Memory B cell (primary cell): ENCODE results near the gene RHBDD1.

Experiments used
- ATAC-seq: fragments of 150-1000 bp; cut with Tn5 transposase; 2 replicates; pipeline ENCODE4 v1.10.0; 2021; ENCODE audit warnings: low read depth, mild to moderate bottlenecking, moderate library complexity
- DNase-seq, 2 donors: peaks; one replicate each; pipeline ENCODE4 v3.0.0; 2022; ENCODE audit warnings: low spot score in 2 of 2
- H3K27ac Mint-ChIP-seq: one replicate; pipeline ENCODE4 v1.8.0; 2022; ENCODE audit warnings: mild to moderate bottlenecking, moderate library complexity, mixed read lengths
- H3K27me3 Mint-ChIP-seq: one replicate; pipeline ENCODE4 v1.8.0; 2022; ENCODE audit warnings: mixed read lengths
- H3K36me3 Mint-ChIP-seq: one replicate; pipeline ENCODE4 v1.8.0; 2022; ENCODE audit warnings: mild to moderate bottlenecking, mixed read lengths
- H3K4me1 Mint-ChIP-seq: one replicate; pipeline ENCODE4 v1.8.0; 2022; ENCODE audit warnings: mixed read lengths
- H3K4me3 Mint-ChIP-seq: one replicate; pipeline ENCODE4 v1.8.0; 2022; ENCODE audit warnings: mild to moderate bottlenecking, moderate library complexity, mixed read lengths
- H3K9me3 Mint-ChIP-seq: one replicate; pipeline ENCODE4 v1.8.0; 2022; ENCODE audit warnings: mixed read lengths

RHBDD1 gene

GRCh38 chr2:226873826-226874225 lies 38.0 kb downstream of the RHBDD1 start:
- ATAC-seq, result no peak
- Mint-ChIP-seq H3K4me1 (peaks cover 24% of the 10 kb centered on the region), H3K4me3 (no peak overlapping the region), H3K9me3 (peaks cover 3% of the 10 kb centered on the region), H3K36me3 (peaks cover 40% of the 10 kb centered on the region), H3K27ac (peak overlapping the region; percentile 67), H3K27me3 (no peaks in the 10 kb centered on the region)
- no peak for DNase-seq

GRCh38 chr2:226874749-226875148 lies 38.9 kb downstream of the RHBDD1 start:
- Mint-ChIP-seq H3K4me1 (peaks cover 26% of the 10 kb centered on the region), H3K27ac (peak overlapping the region; percentile 67), H3K27me3 (no peaks in the 10 kb centered on the region), H3K4me3 (no peak overlapping the region), H3K36me3 (peaks cover 38% of the 10 kb centered on the region), H3K9me3 (peaks cover 3% of the 10 kb centered on the region)
- ATAC-seq, result no peak
- no peak for DNase-seq

GRCh38 chr2:226875438-226876225 lies 39.8 kb downstream of the RHBDD1 start:
- DNase-seq (no peak), ATAC-seq (peak; percentile 60)
- H3K27ac Mint-ChIP-seq, result no peak overlapping the region
- H3K27me3 Mint-ChIP-seq, result no peaks in the 10 kb centered on the region
- peaks cover 3% of the 10 kb centered on the region for H3K9me3 Mint-ChIP-seq
- H3K36me3 Mint-ChIP-seq, result peaks cover 39% of the 10 kb centered on the region
- H3K4me1 Mint-ChIP-seq, result peaks cover 27% of the 10 kb centered on the region
- H3K4me3 Mint-ChIP-seq, result no peak overlapping the region

- Mint-ChIP-seq H3K36me3 (peaks cover 45% of the 10 kb centered on the region), H3K27ac (no peak overlapping the region), H3K9me3 (peaks cover 3% of the 10 kb centered on the region), H3K4me3 (no peak overlapping the region), H3K4me1 (peaks cover 31% of the 10 kb centered on the region), H3K27me3 (no peaks in the 10 kb centered on the region)
- DNase-seq (no peak), ATAC-seq (no peak)
Measured at GRCh38 chr2:226877491-226877890, 41.6 kb downstream of the RHBDD1 start.

- no peaks in the 10 kb centered on the region for H3K9me3 Mint-ChIP-seq
Measured at GRCh38 chr2:226881287-226881686, 45.4 kb downstream of the RHBDD1 start.

GRCh38 chr2:226882606-226883005 lies 46.8 kb downstream of the RHBDD1 start:
- ATAC-seq (no peak), DNase-seq (no peak)
- peaks cover 39% of the 10 kb centered on the region for H3K36me3 Mint-ChIP-seq
- no peak overlapping the region for H3K4me3 Mint-ChIP-seq
- no peak overlapping the region for H3K27ac Mint-ChIP-seq
- no peaks in the 10 kb centered on the region for H3K9me3 Mint-ChIP-seq
- peaks cover 12% of the 10 kb centered on the region for H3K4me1 Mint-ChIP-seq
- H3K27me3 Mint-ChIP-seq, result no peaks in the 10 kb centered on the region

More at GRCh38 chr2:226881287-226881686, 45.4 kb downstream of the RHBDD1 start:
- H3K27ac Mint-ChIP-seq, result peak overlapping the region; percentile 19
- H3K4me1 Mint-ChIP-seq, result peaks cover 12% of the 10 kb centered on the region
- no peak overlapping the region for H3K4me3 Mint-ChIP-seq
- H3K36me3 Mint-ChIP-seq, result peaks cover 40% of the 10 kb centered on the region
- ATAC-seq (no peak), DNase-seq (no peak)
- no peaks in the 10 kb centered on the region for H3K27me3 Mint-ChIP-seq

GRCh38 chr2:226883296-226883795 lies 47.5 kb downstream of the RHBDD1 start:
- no peaks in the 10 kb centered on the region for H3K9me3 Mint-ChIP-seq
- H3K36me3 Mint-ChIP-seq, result peaks cover 36% of the 10 kb centered on the region
- H3K27me3 Mint-ChIP-seq, result no peaks in the 10 kb centered on the region
- H3K4me3 Mint-ChIP-seq, result no peak overlapping the region
- H3K27ac Mint-ChIP-seq, result no peak overlapping the region
- DNase-seq, result no peak
- peaks cover 12% of the 10 kb centered on the region for H3K4me1 Mint-ChIP-seq
- no peak for ATAC-seq

GRCh38 chr2:226884166-226884565 lies 48.3 kb downstream of the RHBDD1 start:
- ATAC-seq (no peak), DNase-seq (no peak)
- no peaks in the 10 kb centered on the region for H3K9me3 Mint-ChIP-seq
- no peak overlapping the region for H3K27ac Mint-ChIP-seq
- H3K27me3 Mint-ChIP-seq, result no peaks in the 10 kb centered on the region
- H3K4me1 Mint-ChIP-seq, result peaks cover 10% of the 10 kb centered on the region
- H3K4me3 Mint-ChIP-seq, result no peak overlapping the region
- peaks cover 33% of the 10 kb centered on the region for H3K36me3 Mint-ChIP-seq

- no peaks in the 10 kb centered on the region for H3K9me3 Mint-ChIP-seq
Measured at GRCh38 chr2:226885769-226886435, 50.0 kb downstream of the RHBDD1 start.

GRCh38 chr2:226887940-226888339 lies 52.1 kb downstream of the RHBDD1 start:
- Mint-ChIP-seq H3K4me3 (no peak overlapping the region), H3K36me3 (peaks cover 12% of the 10 kb centered on the region), H3K27me3 (no peaks in the 10 kb centered on the region), H3K9me3 (no peaks in the 10 kb centered on the region), H3K27ac (no peak overlapping the region), H3K4me1 (peaks cover 2% of the 10 kb centered on the region)
- ATAC-seq (no peak), DNase-seq (no peak)

More at GRCh38 chr2:226885769-226886435, 50.0 kb downstream of the RHBDD1 start:
- peak overlapping the region; percentile 39 for H3K27ac Mint-ChIP-seq
- H3K4me3 Mint-ChIP-seq, result no peak overlapping the region
- no peaks in the 10 kb centered on the region for H3K27me3 Mint-ChIP-seq
- peaks cover 22% of the 10 kb centered on the region for H3K36me3 Mint-ChIP-seq
- ATAC-seq, result no peak
- peaks cover 5% of the 10 kb centered on the region for H3K4me1 Mint-ChIP-seq
- no peak for DNase-seq

GRCh38 chr2:226888378-226888965 lies 52.6 kb downstream of the RHBDD1 start:
- Mint-ChIP-seq H3K36me3 (peaks cover 8% of the 10 kb centered on the region), H3K9me3 (no peaks in the 10 kb centered on the region), H3K4me1 (peaks cover 2% of the 10 kb centered on the region), H3K27me3 (no peaks in the 10 kb centered on the region), H3K4me3 (no peak overlapping the region), H3K27ac (peak overlapping the region; percentile 45)
- DNase-seq, result no peak
- ATAC-seq, result no peak

GRCh38 chr2:226888971-226889370 lies 53.1 kb downstream of the RHBDD1 start:
- ATAC-seq (no peak), DNase-seq (no peak)
- Mint-ChIP-seq H3K9me3 (no peaks in the 10 kb centered on the region), H3K4me3 (no peak overlapping the region), H3K4me1 (peaks cover 2% of the 10 kb centered on the region), H3K36me3 (peaks cover 8% of the 10 kb centered on the region), H3K27ac (peak overlapping the region; percentile 45), H3K27me3 (no peaks in the 10 kb centered on the region)

- no peaks in the 10 kb centered on the region for H3K27me3 Mint-ChIP-seq
- no peak overlapping the region for H3K27ac Mint-ChIP-seq
Measured at GRCh38 chr2:226890286-226890685, 54.4 kb downstream of the RHBDD1 start.

More at GRCh38 chr2:226890286-226890685, 54.4 kb downstream of the RHBDD1 start:
- ATAC-seq (no peak), DNase-seq (no peak)
- Mint-ChIP-seq H3K36me3 (peaks cover 12% of the 10 kb centered on the region), H3K4me3 (no peak overlapping the region), H3K9me3 (no peaks in the 10 kb centered on the region), H3K4me1 (peaks cover 2% of the 10 kb centered on the region)
